Astrocyte (in vitro differentiated cells and primary cell): ENCODE data around the gene SLITRK4.

Source experiments
- EZH2 ChIP-seq: IDR thresholded peaks from 2 replicates; pipeline ENCODE4 v1.6.1; 2012; ENCODE audit warnings: mild to moderate bottlenecking, low read length, inconsistent platforms; ENCODE audit not compliant: insufficient read depth
- TF ChIP-seq, protein P1 (sequence below): IDR thresholded peaks from 2 replicates; pipeline ENCODE4 v1.5.1; 2011; ENCODE audit warnings: low read depth, mild to moderate bottlenecking, inconsistent platforms, low read length, moderate library complexity; ENCODE audit not compliant: insufficient read depth

DNA sequence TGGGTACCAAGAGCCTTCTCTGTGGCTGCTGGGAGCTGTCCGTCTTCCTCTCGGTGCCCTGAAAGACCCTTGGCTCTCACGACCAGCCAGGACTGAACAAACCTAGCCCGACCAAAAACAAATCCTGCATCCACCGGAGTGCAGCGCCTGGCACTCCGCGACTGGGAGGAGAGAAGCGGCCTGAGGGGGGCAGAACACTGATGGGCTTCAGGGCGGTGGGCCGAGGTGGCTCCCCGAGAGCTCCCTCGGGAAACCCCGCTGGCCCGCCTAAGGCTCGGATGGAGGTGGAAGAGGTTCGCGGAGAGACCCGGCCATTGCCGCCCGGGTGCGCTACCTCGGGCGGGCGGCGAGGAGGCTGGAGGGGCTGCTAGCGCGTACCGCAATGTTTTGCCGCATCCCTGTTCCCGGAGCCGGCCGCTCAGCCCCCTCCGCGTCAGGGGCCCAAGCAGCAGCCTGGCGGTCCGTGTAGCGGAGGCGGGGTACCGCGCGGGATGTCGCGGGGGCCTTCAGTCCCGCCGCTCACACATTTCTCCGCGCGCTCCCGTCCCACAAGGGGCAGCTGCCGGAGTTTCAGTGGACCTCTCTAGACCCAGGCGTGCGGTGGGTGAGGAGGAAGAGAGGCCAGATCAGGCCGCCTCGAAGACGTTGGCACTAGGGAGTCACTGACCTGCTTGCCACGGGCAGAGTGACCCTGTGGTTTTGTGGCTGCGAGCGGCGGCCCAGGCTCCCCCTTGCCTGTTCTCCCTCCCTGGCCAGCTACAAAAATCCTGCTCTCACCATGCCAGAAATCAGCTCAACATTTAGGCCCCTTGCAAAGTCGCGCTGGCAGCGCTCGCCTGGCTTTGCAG is 2.2 kb downstream of the SLITRK4 start:
- TF ChIP-seq EZH2: peak; percentile 29
- TF ChIP-seq, protein P1, sequence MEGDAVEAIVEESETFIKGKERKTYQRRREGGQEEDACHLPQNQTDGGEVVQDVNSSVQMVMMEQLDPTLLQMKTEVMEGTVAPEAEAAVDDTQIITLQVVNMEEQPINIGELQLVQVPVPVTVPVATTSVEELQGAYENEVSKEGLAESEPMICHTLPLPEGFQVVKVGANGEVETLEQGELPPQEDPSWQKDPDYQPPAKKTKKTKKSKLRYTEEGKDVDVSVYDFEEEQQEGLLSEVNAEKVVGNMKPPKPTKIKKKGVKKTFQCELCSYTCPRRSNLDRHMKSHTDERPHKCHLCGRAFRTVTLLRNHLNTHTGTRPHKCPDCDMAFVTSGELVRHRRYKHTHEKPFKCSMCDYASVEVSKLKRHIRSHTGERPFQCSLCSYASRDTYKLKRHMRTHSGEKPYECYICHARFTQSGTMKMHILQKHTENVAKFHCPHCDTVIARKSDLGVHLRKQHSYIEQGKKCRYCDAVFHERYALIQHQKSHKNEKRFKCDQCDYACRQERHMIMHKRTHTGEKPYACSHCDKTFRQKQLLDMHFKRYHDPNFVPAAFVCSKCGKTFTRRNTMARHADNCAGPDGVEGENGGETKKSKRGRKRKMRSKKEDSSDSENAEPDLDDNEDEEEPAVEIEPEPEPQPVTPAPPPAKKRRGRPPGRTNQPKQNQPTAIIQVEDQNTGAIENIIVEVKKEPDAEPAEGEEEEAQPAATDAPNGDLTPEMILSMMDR: no peak
